Mesodermal cell (in vitro differentiated cells): ENCODE results near the gene METTL15.
"Not testable (repeated sequence)": the region's sequence is repeated elsewhere in the genome, so short reads cannot be mapped to it uniquely, and the experiment has no call there.

Source experiments
- H3K27ac ChIP-seq: 2 replicates; pipeline ENCODE4 v1.7.0; 2013; ENCODE audit warnings: mild to moderate bottlenecking, low read depth, low read length, moderate library complexity; ENCODE audit not compliant: severe bottlenecking
- H3K36me3 ChIP-seq: 2 replicates; pipeline ENCODE4 v1.7.1; 2013; ENCODE audit warnings: mild to moderate bottlenecking, low read length, moderate library complexity; ENCODE audit not compliant: control insufficient read depth, insufficient read depth
- H3K4me1 ChIP-seq: one replicate; pipeline ENCODE4 v1.7.1; 2013; ENCODE audit warnings: mild to moderate bottlenecking, low read length; ENCODE audit not compliant: insufficient read depth, control insufficient read depth, poor library complexity, severe bottlenecking
- H3K4me3 ChIP-seq: 2 replicates; pipeline ENCODE4 v1.7.0; 2013; ENCODE audit warnings: low read length, control low read depth, mild to moderate bottlenecking; ENCODE audit not compliant: insufficient read depth, poor library complexity, severe bottlenecking; ENCODE audit errors: extremely low read depth
- H3K9me3 ChIP-seq: 2 replicates; pipeline ENCODE4 v1.7.1; 2013; ENCODE audit warnings: mild to moderate bottlenecking, low read length, moderate library complexity; ENCODE audit not compliant: control insufficient read depth
- WGBS, 2 experiments: methylation state at CpG; one replicate each; pipeline ENCODE4 v1.1.5; 2013; ENCODE audit warnings: missing lambda C conversion rate in 2 of 2; ENCODE audit not compliant: insufficient coverage in 2 of 2; 5-methylcytosine and 5-hydroxymethylcytosine counted together

The METTL15 gene

DNA sequence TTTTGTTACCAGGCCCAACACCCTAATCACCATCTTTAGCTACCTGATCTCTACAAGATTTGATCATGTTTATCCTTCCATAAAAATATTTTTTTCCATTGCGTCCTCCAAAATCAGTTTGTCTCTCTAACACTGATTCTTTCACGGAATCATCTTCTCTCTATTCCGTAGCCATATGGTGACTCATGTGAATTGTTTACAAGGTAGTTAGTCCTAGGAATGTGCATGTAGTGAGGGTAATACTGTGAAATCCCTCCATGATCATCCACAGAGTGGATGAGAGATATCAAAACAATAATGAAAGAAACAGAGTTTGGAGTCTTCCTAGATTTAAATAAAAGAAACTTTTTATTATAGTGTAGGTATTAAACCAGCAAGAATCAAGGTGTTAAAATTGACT lies 230.2 kb downstream of the METTL15 start:
- Histone ChIP-seq H3K27ac (no peak overlapping the region), H3K36me3 (no peaks in the 10 kb centered on the region), H3K9me3 (peaks cover 4% of the 10 kb centered on the region), H3K4me3 (no peak overlapping the region), H3K4me1 (peaks cover under 1% of the 10 kb centered on the region)
- WGBS, 2 experiments = no CpG with 5 or more reads among the region's 3 CpGs

DNA sequence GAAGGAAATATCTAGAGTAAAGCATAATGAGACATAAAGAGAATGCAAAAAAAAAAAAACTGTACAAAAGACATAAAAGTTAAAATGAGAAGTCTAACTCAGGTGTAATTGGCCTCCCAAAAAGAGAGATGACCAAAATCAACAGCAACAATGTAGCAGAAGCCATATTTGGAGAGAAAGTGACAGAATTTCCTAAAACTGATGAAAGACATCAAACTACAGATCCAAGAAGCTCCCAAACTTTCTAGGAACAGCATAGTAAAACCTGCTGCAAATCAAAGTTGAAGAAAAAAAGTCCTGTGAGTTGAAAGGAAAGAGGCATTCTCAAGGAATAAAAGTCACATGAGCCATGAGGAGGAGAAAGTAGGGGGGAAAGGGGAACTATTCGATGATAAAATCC lies 231.3 kb downstream of the METTL15 start:
- Histone ChIP-seq H3K27ac (no peak overlapping the region), H3K9me3 (peaks cover 4% of the 10 kb centered on the region), H3K4me3 (no peak overlapping the region), H3K36me3 (no peaks in the 10 kb centered on the region), H3K4me1 (peaks cover 6% of the 10 kb centered on the region)
- 67 to 91% methylated on average over 1 of the region's 1 CpG for WGBS, 2 experiments

DNA sequence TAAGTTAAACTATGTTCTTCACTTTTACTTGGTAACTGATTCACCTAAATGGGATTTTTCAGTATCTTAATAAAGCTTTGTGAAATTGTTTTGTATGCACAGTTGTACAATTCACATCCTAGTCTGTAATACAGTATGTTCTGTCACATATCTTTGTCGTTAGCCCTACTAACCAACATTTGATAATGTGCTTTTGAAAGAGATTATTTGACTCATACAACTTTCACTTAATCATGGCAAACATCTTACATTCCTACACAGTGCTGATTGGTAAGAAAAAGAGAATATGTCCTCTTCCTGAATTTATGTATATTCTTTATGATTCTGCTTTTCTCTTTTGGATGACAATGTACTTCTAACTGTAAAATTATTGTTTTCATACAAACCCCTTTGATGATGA lies 234.5 kb downstream of the METTL15 start:
- Histone ChIP-seq H3K4me1 (peaks cover 6% of the 10 kb centered on the region), H3K27ac (peak overlapping the region; percentile 79), H3K4me3 (no peak overlapping the region), H3K9me3 (peaks cover 4% of the 10 kb centered on the region), H3K36me3 (no peaks in the 10 kb centered on the region)
- no CpG with 5 or more reads among the region's 1 CpG for WGBS, 2 experiments

DNA sequence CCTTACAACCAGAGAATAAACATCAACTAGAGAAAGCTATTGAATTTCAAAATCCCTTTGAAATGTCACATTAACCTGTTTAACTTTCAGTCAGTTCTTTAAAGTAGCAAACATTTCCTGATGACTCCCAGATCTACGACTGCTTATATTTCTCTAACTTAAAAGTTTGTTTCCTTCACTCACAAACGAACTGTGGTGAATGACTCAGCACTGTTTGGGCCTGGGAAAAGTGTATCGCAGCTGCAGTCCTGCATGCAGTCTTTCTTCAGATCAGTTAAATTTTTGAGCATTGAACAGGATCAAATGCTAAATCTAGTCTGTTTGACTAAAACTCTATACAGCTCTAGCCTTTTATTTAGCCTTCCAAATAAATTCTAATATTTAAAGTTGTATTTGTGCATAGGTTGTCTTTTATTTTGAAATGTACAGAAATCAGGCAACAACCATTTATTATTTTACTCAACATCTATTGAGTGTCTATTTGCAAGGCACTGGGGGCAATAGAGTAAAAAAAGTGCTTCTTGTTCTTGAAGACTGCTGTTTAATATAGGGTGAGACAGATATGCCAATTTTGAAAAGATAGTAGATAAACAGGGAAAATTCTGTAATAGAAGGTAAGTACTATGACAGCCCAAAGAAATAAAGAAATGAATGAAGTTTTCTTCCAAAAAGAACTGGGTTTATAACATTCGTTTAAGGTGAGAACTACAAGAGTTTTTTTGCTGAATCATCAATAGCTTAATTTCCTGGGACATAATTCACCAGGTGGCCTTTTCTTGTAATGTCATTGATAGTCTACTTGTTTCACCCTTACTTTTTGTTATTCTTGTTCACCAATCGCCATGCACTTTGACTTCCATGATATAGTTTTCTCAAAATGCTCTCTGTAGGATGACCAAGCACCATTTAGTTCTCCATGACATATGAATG lies 235.4 kb downstream of the METTL15 start:
- peaks cover 6% of the 10 kb centered on the region for H3K4me1 ChIP-seq
- no peaks in the 10 kb centered on the region for H3K36me3 ChIP-seq
- H3K4me3 ChIP-seq = no peak overlapping the region
- peak overlapping the region; percentile 79 for H3K27ac ChIP-seq
- H3K9me3 ChIP-seq = peaks cover 4% of the 10 kb centered on the region
- 46 to 66% methylated on average over 2 to 5 of the region's 5 CpGs for WGBS, 2 experiments

DNA sequence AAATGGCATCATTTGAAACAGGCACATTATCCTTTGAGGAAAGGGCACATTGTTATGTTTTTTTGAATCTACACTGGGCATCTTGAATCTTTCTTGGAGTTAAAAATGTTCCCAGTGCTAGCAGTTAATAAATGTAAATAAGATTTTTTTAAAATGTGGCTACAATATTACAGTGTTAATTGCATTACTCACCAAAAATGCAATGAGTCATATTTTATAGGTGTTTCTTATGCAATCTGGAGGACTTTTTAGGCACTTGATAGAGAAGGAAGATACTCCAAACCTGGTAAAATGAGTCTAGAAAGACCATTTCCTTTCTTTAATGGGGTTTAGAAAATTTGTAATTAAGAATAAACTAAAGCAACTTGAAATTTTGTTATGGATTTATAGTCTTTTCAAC lies 238.0 kb downstream of the METTL15 start:
- Histone ChIP-seq H3K36me3 (no peaks in the 10 kb centered on the region), H3K27ac (no peak overlapping the region), H3K4me1 (peaks cover 6% of the 10 kb centered on the region), H3K9me3 (no peaks in the 10 kb centered on the region), H3K4me3 (no peak overlapping the region)

DNA sequence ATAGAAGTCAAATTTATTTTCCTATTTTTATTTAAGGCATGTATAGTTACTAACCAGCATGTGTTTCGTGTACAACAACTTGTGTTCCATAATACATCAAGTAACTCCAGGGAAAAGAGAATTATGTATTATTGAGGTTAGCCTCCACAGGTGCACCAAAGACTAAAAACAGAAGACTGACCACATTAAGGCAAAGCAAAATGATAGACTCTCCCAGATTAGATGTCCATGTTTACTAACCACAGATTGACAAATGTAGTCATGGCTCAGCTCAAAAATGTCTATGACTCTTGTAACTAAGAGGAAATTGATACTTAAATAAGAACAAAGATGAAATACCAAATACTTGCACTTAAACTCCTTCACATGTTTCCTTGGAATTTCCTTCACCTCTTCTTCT lies 238.5 kb downstream of the METTL15 start:
- Histone ChIP-seq H3K36me3 (no peaks in the 10 kb centered on the region), H3K4me3 (no peak overlapping the region), H3K27ac (no peak overlapping the region), H3K4me1 (peaks cover 6% of the 10 kb centered on the region), H3K9me3 (no peaks in the 10 kb centered on the region)
- no CpG with 5 or more reads among the region's 1 CpG for WGBS, 2 experiments

DNA sequence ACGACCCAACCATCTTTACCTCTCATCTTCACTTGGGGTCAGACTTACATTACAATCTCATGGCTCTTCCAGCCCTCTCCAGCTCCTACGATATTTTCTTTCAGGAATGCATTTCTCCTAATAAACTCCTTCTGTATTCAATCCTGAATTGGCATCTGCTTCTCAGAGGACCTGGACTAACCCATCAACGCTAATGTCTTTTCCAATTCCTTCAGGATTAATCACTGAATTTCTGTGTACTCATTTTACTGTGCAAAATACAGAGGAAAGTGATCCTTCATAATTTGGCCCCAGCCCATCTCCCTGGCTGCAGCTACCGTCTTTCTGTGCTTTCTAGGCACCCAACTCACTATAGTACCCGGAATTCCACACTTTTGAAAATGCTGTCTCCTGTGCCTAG lies 239.2 kb downstream of the METTL15 start:
- no peaks in the 10 kb centered on the region for H3K36me3 ChIP-seq
- no peak overlapping the region for H3K4me3 ChIP-seq
- no peak overlapping the region for H3K27ac ChIP-seq
- peaks cover 6% of the 10 kb centered on the region for H3K4me1 ChIP-seq
- H3K9me3 ChIP-seq = no peaks in the 10 kb centered on the region
- 89 to 96% methylated on average over 4 to 5 of the region's 5 CpGs for WGBS, 2 experiments

DNA sequence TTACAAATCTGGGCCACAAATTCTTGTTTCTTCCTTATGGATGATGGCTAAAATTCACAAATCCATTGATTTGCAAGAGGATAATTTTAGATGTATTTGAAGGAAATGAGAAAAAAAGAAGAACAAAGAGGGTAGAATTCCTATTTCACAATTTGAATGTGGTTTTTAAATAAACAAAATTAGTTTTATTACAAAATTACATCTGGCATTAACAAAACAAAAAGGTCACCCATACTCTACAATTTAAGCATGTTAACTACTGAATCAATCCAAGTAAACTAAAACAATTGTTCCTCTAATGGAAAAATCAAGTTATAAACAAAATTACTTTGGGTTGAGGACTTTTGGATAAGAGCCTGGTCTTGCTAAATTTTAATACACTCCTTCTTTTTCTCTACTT lies 242.0 kb downstream of the METTL15 start:
- no peak overlapping the region for H3K4me3 ChIP-seq
- H3K4me1 ChIP-seq = no peaks in the 10 kb centered on the region
- no peak overlapping the region for H3K27ac ChIP-seq
- no peaks in the 10 kb centered on the region for H3K36me3 ChIP-seq
- H3K9me3 ChIP-seq = no peaks in the 10 kb centered on the region

DNA sequence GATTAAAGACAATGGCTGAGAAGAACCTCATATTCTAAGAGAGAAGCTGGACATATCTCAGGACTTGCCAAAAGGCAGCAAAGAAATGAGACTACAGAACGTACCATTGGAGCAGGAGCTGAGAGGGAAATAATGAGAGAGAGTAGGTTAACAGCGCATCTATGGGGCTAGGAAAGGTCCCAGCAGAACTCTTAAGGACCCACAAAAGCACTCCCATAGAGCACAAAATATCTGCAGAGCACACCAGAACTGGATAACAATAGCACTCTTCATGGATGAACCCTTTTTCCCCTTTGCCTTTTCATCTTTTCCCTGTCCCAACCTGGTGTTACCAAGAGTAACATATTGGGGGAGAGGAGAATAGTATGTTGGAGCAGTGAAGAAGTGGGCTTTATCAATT lies 245.8 kb downstream of the METTL15 start:
- Histone ChIP-seq H3K36me3 (no peaks in the 10 kb centered on the region), H3K4me3 (no peak overlapping the region), H3K9me3 (no peaks in the 10 kb centered on the region), H3K4me1 (no peaks in the 10 kb centered on the region), H3K27ac (no peak overlapping the region)
- WGBS, 2 experiments = 92 to 100% methylated on average over 1 to 2 of the region's 2 CpGs

DNA sequence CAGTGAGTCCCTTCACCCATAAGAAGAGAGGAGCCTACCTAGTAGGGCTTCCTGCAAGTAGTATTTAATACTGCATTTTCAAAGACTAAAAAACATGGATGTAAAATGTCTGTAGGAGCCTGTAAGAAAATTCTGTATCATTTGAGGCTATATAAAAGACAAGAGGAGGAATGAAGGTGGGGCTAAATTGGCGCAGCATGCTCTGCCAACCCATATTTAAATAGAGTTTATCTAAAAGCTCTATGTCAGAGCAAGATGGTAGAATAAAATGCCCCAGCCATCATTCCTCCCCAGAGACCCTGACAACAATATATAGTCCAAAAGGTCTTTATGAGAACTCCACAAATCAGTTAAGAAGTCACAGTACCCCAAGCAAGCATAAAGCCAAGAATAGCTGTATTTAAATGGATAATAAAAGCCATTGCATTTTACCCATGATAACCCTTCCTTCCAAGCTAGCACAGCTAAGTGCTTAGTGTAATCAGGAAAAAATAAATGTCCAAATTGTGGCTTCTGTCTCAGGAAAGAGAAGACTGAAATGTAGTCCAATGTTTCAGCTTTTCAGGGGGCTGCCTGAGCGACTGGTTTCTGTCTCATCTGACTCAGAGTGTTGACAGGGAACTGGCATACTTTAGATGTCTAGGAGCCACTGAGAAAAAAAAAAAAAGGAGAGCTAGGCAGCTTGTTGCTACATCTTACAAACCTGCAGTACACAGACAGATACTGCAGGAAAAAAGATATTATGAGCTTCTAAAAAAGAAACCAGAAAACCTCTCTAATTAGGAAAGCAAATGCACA lies 258.6 kb downstream of the METTL15 start:
- 63 to 80% methylated on average over 1 of the region's 2 CpGs for WGBS, 2 experiments
- Histone ChIP-seq H3K36me3 (no peaks in the 10 kb centered on the region), H3K4me3 (no peak overlapping the region), H3K9me3 (no peaks in the 10 kb centered on the region), H3K4me1 (no peaks in the 10 kb centered on the region), H3K27ac (peak overlapping the region; percentile 81)

DNA sequence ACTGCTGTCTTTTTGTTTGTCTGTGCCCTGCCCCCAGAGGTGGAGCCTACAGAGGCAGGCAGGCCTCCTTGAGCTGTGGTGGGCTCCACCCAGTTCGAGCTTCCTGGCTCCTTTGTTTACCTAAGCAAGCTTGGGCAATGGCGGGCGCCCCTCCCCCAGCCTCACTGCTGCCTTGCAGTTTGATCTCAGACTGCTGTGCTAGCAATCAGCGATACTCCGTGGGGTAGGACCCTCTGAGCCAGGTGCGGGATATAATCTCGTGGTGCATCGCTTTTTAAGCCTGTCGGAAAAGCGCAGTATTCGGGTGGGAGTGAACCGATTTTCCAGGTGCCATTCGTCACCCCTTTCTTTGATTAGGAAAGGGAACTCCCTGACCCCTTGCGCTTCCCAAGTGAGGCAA lies 269.9 kb downstream of the METTL15 start:
- not testable (repeated sequence) for H3K27ac ChIP-seq, H3K9me3 ChIP-seq, H3K36me3 ChIP-seq, H3K4me3 ChIP-seq, H3K4me1 ChIP-seq
- 81 to 91% methylated on average over 13 of the region's 14 CpGs for WGBS, 2 experiments
